ENCODE results near the gene CHML. TPM values are rescaled to one million over a fixed set of nuclear protein-coding genes. Genes with fewer than 3 reads are reported as not detected.
A peak's percentile ranks its signal among the peaks of the same experiment; 100 is the strongest.

Gene CHML
- total RNA-seq, 1 donor from 2014 or later: 9.5 TPM

DNA sequence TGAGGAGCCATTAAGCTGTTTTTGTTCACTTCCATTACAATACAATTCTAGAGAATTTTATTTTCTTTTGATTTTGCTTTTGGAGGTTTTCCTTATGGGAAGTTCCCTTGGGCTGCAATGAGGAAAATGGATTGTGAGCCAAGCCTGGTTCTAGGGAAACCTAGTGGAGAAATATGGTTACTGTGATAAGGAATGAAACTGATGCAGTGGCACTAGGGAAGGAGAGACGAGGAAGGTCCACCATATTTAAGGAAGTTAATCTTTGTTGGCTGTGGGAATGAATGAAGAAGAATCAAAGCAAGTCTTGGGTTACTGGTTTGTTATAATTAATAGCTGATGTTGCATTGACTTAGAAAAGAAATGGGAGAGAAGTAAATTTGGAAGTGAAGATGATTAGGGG lies 28.4 kb downstream of the CHML start:
- no peak for DNase-seq (ENCODE audit: low read depth)
- no peak overlapping the region for H3K4me3 ChIP-seq (ENCODE audit: low read depth, low read length)
- TF ChIP-seq, protein P1, sequence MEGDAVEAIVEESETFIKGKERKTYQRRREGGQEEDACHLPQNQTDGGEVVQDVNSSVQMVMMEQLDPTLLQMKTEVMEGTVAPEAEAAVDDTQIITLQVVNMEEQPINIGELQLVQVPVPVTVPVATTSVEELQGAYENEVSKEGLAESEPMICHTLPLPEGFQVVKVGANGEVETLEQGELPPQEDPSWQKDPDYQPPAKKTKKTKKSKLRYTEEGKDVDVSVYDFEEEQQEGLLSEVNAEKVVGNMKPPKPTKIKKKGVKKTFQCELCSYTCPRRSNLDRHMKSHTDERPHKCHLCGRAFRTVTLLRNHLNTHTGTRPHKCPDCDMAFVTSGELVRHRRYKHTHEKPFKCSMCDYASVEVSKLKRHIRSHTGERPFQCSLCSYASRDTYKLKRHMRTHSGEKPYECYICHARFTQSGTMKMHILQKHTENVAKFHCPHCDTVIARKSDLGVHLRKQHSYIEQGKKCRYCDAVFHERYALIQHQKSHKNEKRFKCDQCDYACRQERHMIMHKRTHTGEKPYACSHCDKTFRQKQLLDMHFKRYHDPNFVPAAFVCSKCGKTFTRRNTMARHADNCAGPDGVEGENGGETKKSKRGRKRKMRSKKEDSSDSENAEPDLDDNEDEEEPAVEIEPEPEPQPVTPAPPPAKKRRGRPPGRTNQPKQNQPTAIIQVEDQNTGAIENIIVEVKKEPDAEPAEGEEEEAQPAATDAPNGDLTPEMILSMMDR (conservative IDR thresholded peaks at IDR 0.05; ENCODE audit: low read depth, low read length): no peak

DNA sequence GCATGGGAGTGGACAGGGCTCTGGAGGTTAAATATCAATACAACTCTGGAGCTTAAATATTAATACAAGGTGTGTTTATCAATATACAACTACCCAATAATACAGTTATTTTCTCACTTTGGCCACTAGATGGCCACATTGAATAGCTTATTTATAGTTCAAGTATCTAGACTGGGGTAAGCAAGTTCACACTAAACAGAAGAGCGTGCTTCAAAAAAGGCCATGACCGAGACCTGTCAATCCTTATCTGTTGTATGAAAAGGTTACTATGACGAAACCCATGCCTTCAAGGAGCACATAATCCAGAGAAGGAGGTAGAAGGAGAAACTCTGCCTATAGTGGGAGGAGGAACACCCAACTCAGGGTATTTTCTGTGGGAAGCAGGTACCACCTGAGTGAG lies 29.1 kb downstream of the CHML start:
- TF ChIP-seq, protein P1 (conservative IDR thresholded peaks at IDR 0.05; ENCODE audit: low read depth, low read length): peak; percentile 65
- no peak overlapping the region for H3K4me3 ChIP-seq (ENCODE audit: low read depth, low read length)
- DNase-seq (ENCODE audit: low read depth): no peak

DNA sequence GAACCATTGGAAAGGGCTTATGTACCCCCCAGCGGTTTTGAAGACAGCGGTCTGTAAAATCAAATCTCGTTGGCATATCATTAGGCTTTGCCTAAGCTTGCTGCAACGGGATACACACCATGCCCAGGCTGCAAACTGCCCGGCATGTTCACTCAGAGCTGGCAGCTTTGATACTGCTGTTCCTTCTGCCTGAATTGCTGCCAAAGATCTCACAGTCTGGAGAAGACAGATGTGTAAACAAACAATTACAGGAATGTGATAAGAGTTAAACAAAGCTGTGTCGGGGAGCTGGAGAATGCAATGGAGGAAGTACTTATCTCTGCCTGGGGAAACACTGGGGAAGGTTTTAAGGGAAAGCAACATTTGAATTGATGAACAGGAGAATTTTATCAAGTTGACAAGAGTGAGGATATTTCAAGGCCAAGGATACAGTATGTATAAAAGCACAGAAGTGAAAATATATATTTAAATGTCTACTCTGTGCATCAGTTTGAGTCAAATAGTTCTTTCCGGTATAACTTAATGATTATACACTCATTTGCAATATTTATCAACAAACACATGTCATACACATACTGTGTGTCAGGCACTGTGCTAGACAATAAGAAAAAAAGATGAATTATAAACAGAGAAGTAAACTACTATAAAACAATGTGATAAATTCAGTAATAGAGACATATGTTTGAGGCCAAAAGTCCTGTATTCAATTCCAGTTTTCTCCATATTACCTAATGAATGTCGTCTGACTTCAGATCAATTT lies 29.9 kb downstream of the CHML start:
- no peak overlapping the region for H3K4me3 ChIP-seq (ENCODE audit: low read depth, low read length)
- TF ChIP-seq, protein P1 (conservative IDR thresholded peaks at IDR 0.05; ENCODE audit: low read depth, low read length): no peak
- no peak for DNase-seq (ENCODE audit: low read depth)

- TF ChIP-seq, protein P1 (conservative IDR thresholded peaks at IDR 0.05; ENCODE audit: low read depth, low read length): no peak
- DNase-seq (ENCODE audit: low read depth): no peak
- H3K4me3 ChIP-seq (ENCODE audit: low read depth, low read length): no peak overlapping the region
Observed at GRCh38 chr1:241608379-241609033, 31.7 kb downstream of the CHML start.

DNA sequence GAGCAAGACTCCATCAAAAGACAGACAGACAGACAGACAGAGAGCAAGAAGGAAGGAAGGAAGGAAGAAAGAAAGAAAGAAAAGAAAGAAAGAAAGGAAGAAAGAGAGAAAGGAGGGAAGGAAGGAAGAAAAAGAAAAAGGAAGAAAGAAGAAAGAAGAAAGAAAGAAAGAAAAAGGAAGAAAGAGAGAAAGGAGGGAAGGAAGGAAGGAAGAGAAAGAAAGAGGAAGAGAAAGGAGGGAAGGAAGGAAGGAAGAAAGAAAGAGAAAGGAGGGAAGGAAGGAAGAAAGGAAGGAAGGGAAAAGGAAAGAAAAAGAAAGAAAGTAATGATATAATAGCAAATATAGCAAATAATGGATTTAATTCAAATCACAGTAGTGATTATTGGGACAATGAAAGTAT lies 32.7 kb downstream of the CHML start:
- DNase-seq (ENCODE audit: low read depth): no peak
- no peak overlapping the region for H3K4me3 ChIP-seq (ENCODE audit: low read depth, low read length)
- TF ChIP-seq, protein P1 (conservative IDR thresholded peaks at IDR 0.05; ENCODE audit: low read depth, low read length): no peak

- no peak for DNase-seq (ENCODE audit: low read depth)
- no peak overlapping the region for H3K4me3 ChIP-seq (ENCODE audit: low read depth, low read length)
- TF ChIP-seq, protein P1 (conservative IDR thresholded peaks at IDR 0.05; ENCODE audit: low read depth, low read length): no peak
Observed at GRCh38 chr1:241606544-241606943, 33.6 kb downstream of the CHML start.
